SK-N-SH treated with all-trans-retinoic acid at 6 μM for 48 hours (cell line): Measurements from ENCODE around the gene TUT4.

Source experiments
- CREB5 ChIP-seq: fragments of 250-450 bp; sonication (Bioruptor Pico); IDR thresholded peaks from 2 replicates; pipeline ENCODE4 v1.5.1; 2020; ENCODE audit warnings: low read depth, mild to moderate bottlenecking, moderate library complexity
- ISL1 ChIP-seq: fragments of 250-450 bp; sonication (Bioruptor Pico); IDR thresholded peaks from 2 replicates; pipeline ENCODE4 v2.1.2; 2022; ENCODE audit warnings: mild to moderate bottlenecking, moderate library complexity
- ZFP30 ChIP-seq: fragments of 450-650 bp; formaldehyde crosslinking; IDR thresholded peaks from 2 replicates; pipeline ENCODE4 v1.5.0; 2022; ENCODE audit warnings: mild to moderate bottlenecking, moderate library complexity

- TF ChIP-seq ZFP30 (CRISPR knock-in tag), result no peak
- TF ChIP-seq ISL1 (CRISPR knock-in tag), result no peak
- TF ChIP-seq CREB5, result no peak
These were observed 8.0 kb downstream of the TUT4 start for GRCh38 chr1:52544665-52545525.
